GM12878 (cell line): Measurements from ENCODE around the gene HSD17B10. TPM values are rescaled to one million over a fixed set of nuclear protein-coding genes. Genes with fewer than 3 reads are reported as not detected.

Experiments used
- ATAC-seq: fragments of 200-7000 bp; cut with Tn5 transposase; 3 replicates; pipeline ENCODE4 v1.9.1; 2020; ENCODE audit warnings: mild to moderate bottlenecking, moderate library complexity
- BruUV-seq: library from RNA; stranded (reverse); fragments of 400-500 nt; replicated peaks from 2 replicates; lab custom pipeline; 2021; lab: Mats Ljungman, UMichigan
- CTCF ChIA-PET: fragments of 300-600 bp; sonication (Branson Sonifier 250); formaldehyde crosslinking; extraction: SDS; loops from one replicate; lab custom pipeline; 2021; ENCODE audit warnings: inconsistent platforms; lab: Yijun Ruan, JAX
- POLR2A ChIA-PET: fragments of 350-600 bp; formaldehyde crosslinking; extraction: SDS; loops from one replicate; lab custom pipeline; 2021; ENCODE audit warnings: inconsistent platforms; lab: Charles Lee
- RAD21 ChIA-PET: fragments of 300-600 bp; sonication (Branson Sonifier 250); formaldehyde crosslinking; loops from one replicate; lab custom pipeline; 2023; ENCODE audit warnings: antibody characterized with exemption; ENCODE audit not compliant: unreplicated experiment; lab: Charles Lee
- SMC1A ChIA-PET: fragments of 300-600 bp; sonication (Branson Sonifier 250); formaldehyde crosslinking; loops from one replicate; lab custom pipeline; 2023; ENCODE audit not compliant: unreplicated experiment, uncharacterized antibody; lab: Charles Lee
- DNase-seq: peaks from one replicate; pipeline ENCODE4 v3.0.0-alpha.2; 2011; ENCODE audit warnings: low read depth, low spot score
- FAIRE-seq: peaks from 3 replicates; lab custom pipeline; 2011; peaks lifted over from hg19 to GRCh38; lab: Jason Lieb, UNC
- H2AFZ ChIP-seq: 2 replicates; pipeline ENCODE4 v1.6.0; 2011; ENCODE audit warnings: low read depth, low read length, control low read depth; ENCODE audit not compliant: control insufficient read depth
- H3K27ac ChIP-seq: 2 replicates; pipeline ENCODE4 v1.5.1; 2011; ENCODE audit warnings: control low read depth; ENCODE audit not compliant: control insufficient read depth, insufficient read depth
- H3K27me3 ChIP-seq, 2 experiments: replicated peaks in 1 of 2; 2 replicates each; pipeline versions ENCODE4 v1.6.0 to v1.6.1; 2011; ENCODE audit warnings: low read length in 1 of 2; ENCODE audit not compliant: control insufficient read depth in 2 of 2, insufficient read depth in 2 of 2
- H3K36me3 ChIP-seq, 2 experiments: 2 replicates each; pipeline ENCODE4 v1.5.1; 2011; ENCODE audit warnings: low read length in 1 of 2; ENCODE audit not compliant: control insufficient read depth in 2 of 2, insufficient read depth in 2 of 2
- H3K4me1 ChIP-seq: 2 replicates; pipeline ENCODE4 v1.6.1; 2011; ENCODE audit warnings: mild to moderate bottlenecking, low read length, moderate library complexity, mixed read lengths; ENCODE audit not compliant: control insufficient read depth, insufficient read depth
- H3K4me2 ChIP-seq: 2 replicates; pipeline ENCODE4 v1.6.0; 2011; ENCODE audit warnings: control low read depth; ENCODE audit not compliant: control insufficient read depth, insufficient read depth
- H3K4me3 ChIP-seq: fragments of 200-600 bp; sonication (generic); 2 replicates; pipeline ENCODE4 v1.5.1; 2016
- H3K79me2 ChIP-seq: 2 replicates; pipeline ENCODE4 v1.6.0; 2011; ENCODE audit warnings: low read length; ENCODE audit not compliant: control insufficient read depth, insufficient read depth
- H3K9ac ChIP-seq: 2 replicates; pipeline ENCODE4 v1.8.0; 2011; ENCODE audit warnings: low read length, control low read depth, mixed read lengths; ENCODE audit not compliant: control insufficient read depth, insufficient read depth
- H3K9me3 ChIP-seq: replicated peaks from 3 replicates; pipeline ENCODE4 v1.5.1; 2011; ENCODE audit warnings: mild to moderate bottlenecking, low read length; ENCODE audit not compliant: control insufficient read depth, insufficient read depth
- H4K20me1 ChIP-seq: 2 replicates; pipeline ENCODE4 v1.6.0; 2011; ENCODE audit not compliant: control insufficient read depth, insufficient read depth
- ASH2L ChIP-seq: fragments of 300-600, 200-600 bp; sonication (generic); IDR thresholded peaks from 2 replicates; pipeline ENCODE4 v1.6.1; 2017; ENCODE audit warnings: low read depth, mild to moderate bottlenecking, borderline replicate concordance
- DPF2 ChIP-seq: fragments of 450-650 bp; IDR thresholded peaks from 2 replicates; pipeline ENCODE4 v1.6.1; 2017; ENCODE audit warnings: mild to moderate bottlenecking
- EED ChIP-seq: sonication (generic); IDR thresholded peaks from 2 replicates; pipeline ENCODE4 v1.6.1; 2016; ENCODE audit warnings: antibody characterized with exemption, low read depth
- ELK1 ChIP-seq: IDR thresholded peaks from 2 replicates; pipeline ENCODE4 v1.6.1; 2012; ENCODE audit warnings: low read depth, low read length, improper control_type of control experiment
- ESRRA ChIP-seq: IDR thresholded peaks from 2 replicates; pipeline ENCODE4 v1.6.1; 2012; ENCODE audit warnings: mild to moderate bottlenecking, low read length, improper control_type of control experiment
- FOXK2 ChIP-seq: fragments of 450-650 bp; IDR thresholded peaks from 2 replicates; pipeline ENCODE4 v1.6.1; 2017; ENCODE audit warnings: mild to moderate bottlenecking, moderate library complexity
- GABPA ChIP-seq: IDR thresholded peaks from 2 replicates; pipeline ENCODE4 v1.6.1; 2014; ENCODE audit warnings: antibody characterized with exemption, low read depth, mild to moderate bottlenecking, inconsistent platforms
- HDGF ChIP-seq: fragments of 450-650 bp; IDR thresholded peaks from 2 replicates; pipeline ENCODE4 v1.6.1; 2016; ENCODE audit warnings: antibody characterized with exemption
- KLF5 ChIP-seq: fragments of 450-650 bp; IDR thresholded peaks from 2 replicates; pipeline ENCODE4 v1.6.1; 2014; ENCODE audit warnings: mild to moderate bottlenecking; ENCODE audit not compliant: partially characterized antibody
- MAX ChIP-seq: IDR thresholded peaks from 2 replicates; pipeline ENCODE4 v1.6.1; 2012; ENCODE audit warnings: low read depth, low read length, improper control_type of control experiment
- MTA2 ChIP-seq: fragments of 450-650 bp; IDR thresholded peaks from 2 replicates; pipeline ENCODE4 v1.6.1; 2016; ENCODE audit warnings: low read depth, mild to moderate bottlenecking, moderate library complexity
- MYC ChIP-seq: IDR thresholded peaks from 2 replicates; pipeline ENCODE4 v1.6.1; 2011; ENCODE audit warnings: mild to moderate bottlenecking, low read length, moderate library complexity, inconsistent platforms; ENCODE audit not compliant: insufficient read depth, insufficient replicate concordance, insufficient read length, severe bottlenecking
- NFIC ChIP-seq: IDR thresholded peaks from 2 replicates; pipeline ENCODE4 v1.6.1; 2012; ENCODE audit warnings: low read depth, mild to moderate bottlenecking, inconsistent platforms, low read length, moderate library complexity
- NKRF ChIP-seq: fragments of 450-650 bp; conservative IDR thresholded peaks from 2 replicates; pipeline ENCODE4 v1.6.1; 2017; ENCODE audit warnings: mild to moderate bottlenecking, moderate library complexity
- PAX5 ChIP-seq: IDR thresholded peaks from 2 replicates; pipeline ENCODE4 v1.6.1; 2011; ENCODE audit warnings: low read depth, low read length, borderline replicate concordance
- PAX8 ChIP-seq: fragments of 450-650 bp; IDR thresholded peaks from 2 replicates; pipeline ENCODE4 v1.6.1; 2017; ENCODE audit warnings: mild to moderate bottlenecking, moderate library complexity
- RAD51 ChIP-seq: fragments of 450-650 bp; IDR thresholded peaks from 2 replicates; pipeline ENCODE4 v1.6.1; 2016; ENCODE audit warnings: moderate library complexity, mild to moderate bottlenecking, inconsistent platforms
- SMC3 ChIP-seq: IDR thresholded peaks from 2 replicates; pipeline ENCODE4 v1.6.1; 2011; ENCODE audit warnings: low read length, improper control_type of control experiment, borderline replicate concordance
- SPI1 ChIP-seq: IDR thresholded peaks from 2 replicates; pipeline ENCODE4 v1.6.1; 2011; ENCODE audit warnings: low read depth, mild to moderate bottlenecking, low read length, moderate library complexity, borderline replicate concordance; ENCODE audit not compliant: insufficient read depth
- STAT1 ChIP-seq: fragments of 450-650 bp; conservative IDR thresholded peaks from 2 replicates; pipeline ENCODE4 v1.6.1; 2014; ENCODE audit warnings: antibody characterized with exemption, mild to moderate bottlenecking
- SUZ12 ChIP-seq: fragments of 200-600 bp; sonication (generic); IDR thresholded peaks from one replicate; pipeline ENCODE4 v1.6.1; 2018; ENCODE audit warnings: antibody characterized with exemption, mild to moderate bottlenecking; ENCODE audit not compliant: unreplicated experiment
- YY1 ChIP-seq: IDR thresholded peaks from 2 replicates; pipeline ENCODE4 v1.6.1; 2011; ENCODE audit warnings: low read depth, mild to moderate bottlenecking, low read length
- ZNF24 ChIP-seq: fragments of 450-650 bp; IDR thresholded peaks from 2 replicates; pipeline ENCODE4 v1.6.1; 2017; ENCODE audit warnings: antibody characterized with exemption, mild to moderate bottlenecking
- WGBS: methylation state at CpG from one replicate; pipeline ENCODE4 v1.1.6; 2016; ENCODE audit warnings: low lambda C conversion rate; ENCODE audit not compliant: insufficient replicate concordance, insufficient coverage; ENCODE audit errors: missing lambda C conversion rate; 5-methylcytosine and 5-hydroxymethylcytosine counted together
- in situ Hi-C: fragments of 300-500 bp; cut with MboI; formaldehyde crosslinking; loops from 9 replicates; pipeline ENCODE4 v1.14.3; 2018; ENCODE audit warnings: mixed read lengths
- intact Hi-C: fragments of 100-400 bp; cut with micrococcal nuclease; formaldehyde crosslinking; loops from one replicate; pipeline ENCODE4 v1.14.2; 2022; ENCODE audit not compliant: unreplicated experiment
- polyA plus RNA-seq, 11 experiments: library from polyadenylated mRNA; depleted of rRNA in 4 of 11; unstranded in 6 of 11; stranded (reverse) in 5 of 11; fragments of >200 nt; fragmentation: Nextera tagmentation in 4 of 11; fragmentation: Illumina TruSeq in 1 of 11; extraction: Ambion mirVana in 4 of 11; extraction: Trizol in 1 of 11; gene quantifications; 1 replicate in 1 of 11; 2 replicates in 10 of 11; pipeline versions ENCODE4 v1.2.1 to v1.2.3, GENCODE V29; 2011 to 2016; ENCODE audit warnings: inconsistent platforms in 2 of 11, missing spikeins in 2 of 11, low read depth in 1 of 11
- total RNA-seq, 4 experiments: library from RNA; depleted of rRNA in 3 of 4; stranded (reverse); fragments of >200 nt in 3 of 4; fragmentation: Illumina TruSeq in 1 of 4; extraction: Trizol in 1 of 4; gene quantifications; 2 replicates each; pipeline versions ENCODE4 v1.2.1 to v1.2.3, GENCODE V29; 2013 to 2021

The HSD17B10 gene
- total and polyA plus RNA-seq, 10 of the 15 experiments (the other 5 are each of a cell fraction or from before 2014, with no cell fraction given), result 43.7 to 313 (median 187) TPM

GRCh38 chrX:53435997-53436396 lies 1.8 kb upstream of the HSD17B10 start (continued):
- TF ChIP-seq PAX5 (peak; percentile 75; the same call in 1 of the 2 replicates), SMC3 (peak; percentile 73), MYC (no peak), HDGF (no peak), YY1 (0 out of 2 replicates have a peak, but pooled peaks have one; percentile 51), NFIC (no peak), ASH2L (no peak)

DNA sequence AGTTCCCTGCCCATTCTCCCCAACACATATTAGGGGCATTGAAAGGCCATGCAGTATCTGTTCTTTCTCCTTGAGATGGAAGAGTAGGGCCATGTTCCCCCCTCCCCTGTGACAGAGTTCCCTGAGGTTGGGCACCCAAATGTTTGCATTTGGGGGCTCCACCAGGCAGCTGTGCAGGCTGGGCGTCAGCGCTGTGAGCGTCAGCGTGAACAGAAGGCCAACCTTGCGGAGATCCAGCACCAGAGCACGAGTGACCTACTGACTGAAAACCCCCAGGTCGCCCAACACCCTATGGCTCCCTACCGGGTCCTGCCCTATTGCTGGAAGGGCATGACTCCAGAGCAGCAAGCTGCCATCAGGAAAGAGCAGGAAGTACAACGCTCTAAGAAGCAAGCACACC lies 3.9 kb downstream of the HSD17B10 start:
- 75% methylated on average over 9 of the region's 9 CpGs for whole genome bisulfite sequencing
- Histone ChIP-seq H3K9me3 (no peaks in the 10 kb centered on the region), H3K79me2 (peaks cover 9% of the 10 kb centered on the region), H4K20me1 (peaks cover 2% of the 10 kb centered on the region; the same call in 1 of the 2 replicates), H2AFZ (no peak overlapping the region), H3K27me3 (no peaks in the 10 kb centered on the region), H3K36me3 (no peaks in the 10 kb centered on the region; a peak in 1 of 4 replicates), H3K9ac (no peak overlapping the region), H3K4me3 (no peak overlapping the region), H3K4me1 (peaks cover 2% of the 10 kb centered on the region; the same call in 1 of the 2 replicates), H3K4me2 (no peak overlapping the region), H3K27ac (no peak overlapping the region)
- ATAC-seq (no peak), DNase-seq (no peak), FAIRE-seq (no peak)
- intact Hi-C loops (no loop called here), in situ Hi-C loops (loop anchor here (5.0 kb wide), 1 partner anchor 118 kb away; no protein-coding TSS in a partner anchor)
- no TSS peak for BruUV-seq
- POLR2A ChIA-PET, result no interaction called here
- CTCF ChIA-PET, result no interaction called here
- SMC1A ChIA-PET, result no interaction called here
- RAD21 ChIA-PET, result interaction anchor here (0.7 kb wide), 1 partner anchor 8 kb away, joined by 3 read pairs; the partner anchor contains the start of genes RIBC1 and SMC1A
- no peak for TF ChIP-seq MTA2
- TF ChIP-seq NKRF, result no peak
- TF ChIP-seq GABPA, result no peak
- TF ChIP-seq RAD51, result no peak
- TF ChIP-seq ESRRA, result no peak
- no peak for TF ChIP-seq YY1
- no peak for TF ChIP-seq SUZ12
- no peak for TF ChIP-seq STAT1
- TF ChIP-seq DPF2, result no peak
- no peak for TF ChIP-seq MAX
- TF ChIP-seq PAX8, result no peak
- no peak for TF ChIP-seq ZNF24
- no peak for TF ChIP-seq FOXK2
- TF ChIP-seq ELK1, result no peak
- TF ChIP-seq MYC, result no peak
- TF ChIP-seq SPI1, result no peak
- TF ChIP-seq EED, result no peak
- no peak for TF ChIP-seq KLF5
